HEK293T (cell line): ENCODE measurements around the gene DCST2.

Experiments used
- BHLHE40 ChIP-seq: fragments of 450-650 bp; IDR thresholded peaks from 2 replicates; pipeline ENCODE4 v1.6.1; 2016; ENCODE audit warnings: mild to moderate bottlenecking, moderate library complexity, borderline replicate concordance
- ELF4 ChIP-seq: fragments of 450-650 bp; IDR thresholded peaks from 2 replicates; pipeline ENCODE4 v1.6.1; 2017; ENCODE audit warnings: antibody characterized with exemption
- FOXA1 ChIP-seq: fragments of 450-650 bp; IDR thresholded peaks from 2 replicates; pipeline ENCODE4 v1.6.1; 2016; ENCODE audit warnings: mild to moderate bottlenecking
- HDGF ChIP-seq: fragments of 450-650 bp; IDR thresholded peaks from 2 replicates; pipeline ENCODE4 v1.6.1; 2017; ENCODE audit warnings: antibody characterized with exemption, borderline replicate concordance
- NFRKB ChIP-seq: fragments of 450-650 bp; IDR thresholded peaks from 2 replicates; pipeline ENCODE4 v1.6.1; 2016; ENCODE audit warnings: mild to moderate bottlenecking, moderate library complexity
- SP1 ChIP-seq: fragments of 450-650 bp; IDR thresholded peaks from 2 replicates; pipeline ENCODE4 v1.6.1; 2017
- SUZ12 ChIP-seq: fragments of 450-650 bp; IDR thresholded peaks from 2 replicates; pipeline ENCODE4 v1.6.1; 2016; ENCODE audit warnings: mild to moderate bottlenecking
- ZNF384 ChIP-seq: fragments of 450-650 bp; IDR thresholded peaks from 2 replicates; pipeline ENCODE4 v1.6.1; 2016

- TF ChIP-seq BHLHE40 = no peak
- TF ChIP-seq SUZ12 = no peak
- TF ChIP-seq SP1 = no peak
- TF ChIP-seq NFRKB = no peak
- TF ChIP-seq HDGF = no peak
- no peak for TF ChIP-seq ELF4
- TF ChIP-seq FOXA1 = no peak
- no peak for TF ChIP-seq ZNF384
Observed at GRCh38 chr1:154990276-154990675, 43.3 kb downstream of the DCST2 start.
